Measurements from ENCODE around the gene NFIA. TPM values are rescaled to one million over a fixed set of nuclear protein-coding genes. Genes with fewer than 3 reads are reported as not detected.

Gene NFIA
- 9.3 and 10.2 TPM in 2 replicates for total RNA-seq

DNA sequence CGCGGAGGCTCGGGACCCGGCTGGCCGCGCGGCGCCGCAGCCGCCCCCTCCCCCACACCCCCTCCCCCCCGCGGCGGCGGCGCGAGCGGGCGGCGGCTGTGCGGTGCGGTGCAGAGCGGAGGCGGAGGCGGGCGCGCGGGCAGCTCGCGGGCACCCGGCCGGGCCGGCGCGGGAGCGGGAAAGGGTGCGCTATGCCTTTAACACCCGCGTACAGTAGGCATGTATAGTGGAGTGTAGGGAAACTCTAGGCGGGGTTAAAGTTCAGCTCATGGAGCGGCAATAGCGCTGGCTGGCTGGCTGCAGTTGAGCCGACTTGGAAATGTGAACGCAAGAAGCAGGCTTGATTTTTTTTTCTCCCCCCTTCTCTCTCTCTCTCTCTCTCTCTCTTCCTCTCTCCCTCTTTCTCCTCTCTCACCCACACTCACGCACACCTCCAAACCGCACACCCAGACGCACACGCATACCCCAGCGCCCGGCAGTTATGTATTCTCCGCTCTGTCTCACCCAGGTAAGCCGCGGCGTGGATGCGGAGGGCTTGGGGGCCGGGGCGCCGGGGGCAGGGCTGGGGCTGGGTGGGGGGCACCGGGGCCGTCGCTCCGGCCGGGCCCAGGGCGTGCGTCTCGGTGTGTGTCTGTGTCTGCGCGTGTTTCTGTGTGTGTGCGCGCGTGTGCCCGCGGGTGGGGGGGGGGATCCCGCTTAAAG, at the start of gene NFIA:
NFIA (plus strand) TSS at position 251 of the 702 bp plus-strand sequence.
- peak; percentile 49 for DNase-seq (ENCODE audit: low read depth, low spot score)

DNA sequence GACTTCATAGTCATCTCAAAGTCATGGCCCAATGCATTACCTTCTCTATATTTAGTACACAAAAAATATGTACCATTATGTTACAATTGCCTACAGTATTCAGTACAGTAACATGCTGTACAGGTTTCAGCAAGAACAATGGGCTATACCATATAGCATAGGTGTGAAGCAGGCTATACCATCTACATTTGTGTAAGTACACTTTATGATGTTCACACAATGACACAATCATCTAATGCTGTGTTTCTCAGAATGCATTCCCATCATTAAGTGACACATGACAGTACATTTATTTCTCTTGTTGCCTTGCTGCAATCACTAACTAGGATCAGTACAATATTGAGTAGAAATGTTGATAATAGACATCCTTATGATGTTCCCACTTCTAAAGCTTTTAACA, 46.5 kb upstream of the NFIA start:
- DNase-seq (ENCODE audit: low read depth, low spot score): no peak

DNA sequence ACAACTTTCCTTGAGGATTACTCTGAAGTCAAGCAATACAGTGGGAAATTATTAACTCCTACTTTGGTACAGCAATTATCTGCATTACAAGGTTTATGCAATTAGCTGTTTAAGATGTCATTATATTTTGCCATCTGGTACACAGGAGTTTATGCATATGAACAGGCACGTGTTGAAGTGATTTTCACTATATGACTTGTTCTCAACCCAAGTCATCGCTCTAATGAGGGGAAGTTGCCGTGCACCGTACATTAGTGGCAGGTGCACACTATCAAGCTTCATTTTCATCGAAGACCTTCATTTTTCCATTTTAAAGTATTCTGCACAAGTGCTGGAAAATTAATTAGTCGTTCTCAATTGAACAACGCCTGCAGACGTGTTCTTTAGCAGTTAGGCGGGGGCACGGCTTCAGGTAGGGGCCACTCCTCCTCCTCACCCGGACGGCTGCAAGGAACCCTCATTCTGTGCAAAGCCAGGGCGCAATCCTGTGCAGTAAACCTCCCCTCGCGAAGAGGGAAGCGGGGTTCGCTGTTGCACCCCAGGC, 39.8 kb upstream of the NFIA start:
- no peak for DNase-seq (ENCODE audit: low read depth, low spot score)

DNA sequence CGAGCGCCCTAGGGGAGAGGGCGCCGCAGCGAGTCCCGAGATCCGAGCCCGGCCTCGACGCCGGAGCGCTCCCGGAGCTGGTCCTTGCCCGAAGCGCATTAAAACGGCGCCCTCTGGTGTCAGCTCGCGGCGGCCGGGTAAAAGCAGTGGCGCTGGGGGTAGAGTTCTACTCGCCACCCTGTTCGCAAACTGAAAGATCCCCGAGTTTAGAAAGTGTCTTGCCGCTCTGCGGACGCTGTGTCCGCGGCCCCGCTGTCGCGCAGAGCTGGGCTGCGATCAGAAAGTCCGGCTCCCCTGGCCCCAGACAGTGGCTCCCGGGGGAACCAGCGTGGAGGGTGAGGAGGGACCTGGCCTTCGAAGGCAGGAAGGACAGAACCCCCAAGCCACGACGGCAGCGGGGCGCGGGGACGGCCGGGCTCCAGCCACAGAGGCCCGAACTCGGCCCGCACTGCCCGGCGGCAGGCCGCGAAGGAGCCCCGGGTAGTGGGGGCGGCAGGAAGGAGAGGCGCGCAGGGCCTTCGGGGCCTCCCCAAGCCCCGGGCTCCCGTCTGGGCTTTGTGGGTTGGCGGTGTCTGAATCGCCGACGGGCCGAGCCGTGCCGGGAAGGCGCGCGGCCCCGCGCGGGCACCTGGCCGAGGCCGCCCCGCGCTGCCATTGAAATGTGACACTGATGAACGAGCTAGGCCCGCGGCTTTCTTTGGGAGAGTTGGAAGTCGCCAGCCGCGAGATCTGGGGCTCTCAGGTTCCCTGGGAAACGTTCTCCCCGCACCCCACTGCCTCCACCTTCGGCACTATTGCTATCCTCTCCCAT, 39.1 kb upstream of the NFIA start:
- no peak for DNase-seq (ENCODE audit: low read depth, low spot score)

DNA sequence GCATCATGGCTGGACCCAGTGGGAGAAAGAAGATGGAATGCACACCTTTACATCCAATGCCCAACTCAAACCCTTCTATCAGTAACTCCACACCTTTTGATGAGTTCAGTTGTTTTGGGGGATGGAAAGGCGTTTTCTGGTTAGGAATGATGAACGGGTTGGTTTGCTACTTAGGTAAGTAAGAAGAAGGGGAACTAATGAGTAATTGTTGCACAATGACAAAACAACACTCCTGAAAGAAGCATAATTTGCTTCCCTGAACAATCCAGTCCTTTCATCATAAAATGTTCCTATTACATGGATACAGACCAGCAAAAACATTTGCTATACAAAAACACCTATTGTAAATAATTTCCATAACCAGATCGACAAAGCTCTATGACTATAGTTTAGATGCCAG, 35.9 kb upstream of the NFIA start:
- DNase-seq (ENCODE audit: low read depth, low spot score): no peak

DNA sequence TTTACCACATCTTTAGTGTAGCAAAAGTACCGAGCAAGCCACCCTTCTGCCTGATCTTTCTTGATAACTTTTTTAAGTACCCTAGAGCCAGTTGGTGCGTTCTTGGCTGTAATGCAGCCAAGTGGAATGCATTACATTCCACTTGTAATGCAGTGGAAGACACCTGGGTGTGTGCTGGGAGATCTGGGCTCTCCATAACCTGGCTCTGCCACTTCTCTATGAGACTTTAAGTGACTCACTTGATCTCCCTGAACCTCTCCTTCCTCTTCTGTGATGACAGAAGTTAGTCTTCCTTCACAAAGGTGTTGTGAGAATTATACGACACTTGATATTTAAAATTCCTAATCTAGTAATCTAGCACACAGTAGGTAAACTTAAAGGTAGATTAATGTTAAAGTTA, 35.3 kb upstream of the NFIA start:
- DNase-seq (ENCODE audit: low read depth, low spot score): no peak

DNA sequence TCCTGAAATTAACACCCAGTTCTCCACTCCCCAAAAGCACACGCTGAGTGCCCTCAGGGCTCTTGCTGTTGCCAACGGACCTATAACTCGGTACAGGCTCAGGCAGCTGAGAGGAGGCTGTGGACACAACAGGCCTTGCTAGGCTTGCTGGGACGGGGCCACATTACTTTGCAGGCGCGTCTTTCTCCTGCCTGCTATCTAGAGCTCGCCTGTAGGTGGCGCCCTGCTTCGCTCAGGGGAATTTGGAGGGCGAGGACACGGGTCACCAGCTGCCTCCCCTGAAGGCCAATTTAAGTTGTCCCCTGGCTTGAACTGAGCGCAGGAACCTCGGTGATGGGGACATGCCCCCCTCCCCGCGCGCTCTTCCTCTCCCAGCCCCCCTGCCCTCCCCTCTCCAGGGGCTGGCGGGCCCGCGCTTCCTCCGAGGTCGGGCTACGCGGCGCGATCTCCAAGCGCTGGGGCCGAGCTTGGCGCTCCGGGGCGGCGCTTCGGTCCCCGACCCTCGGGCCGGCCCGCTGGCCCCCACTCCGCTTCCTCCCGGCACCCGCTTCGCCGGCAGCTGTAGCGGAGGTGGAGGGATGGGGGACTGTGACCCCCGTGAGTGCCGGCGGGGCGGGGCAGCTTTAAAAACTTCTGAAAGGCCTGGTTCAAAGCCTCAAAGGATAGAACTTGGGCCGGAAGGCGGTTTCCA, 32.4 kb upstream of the NFIA start:
- peak; percentile 59 for DNase-seq (ENCODE audit: low read depth, low spot score)

DNA sequence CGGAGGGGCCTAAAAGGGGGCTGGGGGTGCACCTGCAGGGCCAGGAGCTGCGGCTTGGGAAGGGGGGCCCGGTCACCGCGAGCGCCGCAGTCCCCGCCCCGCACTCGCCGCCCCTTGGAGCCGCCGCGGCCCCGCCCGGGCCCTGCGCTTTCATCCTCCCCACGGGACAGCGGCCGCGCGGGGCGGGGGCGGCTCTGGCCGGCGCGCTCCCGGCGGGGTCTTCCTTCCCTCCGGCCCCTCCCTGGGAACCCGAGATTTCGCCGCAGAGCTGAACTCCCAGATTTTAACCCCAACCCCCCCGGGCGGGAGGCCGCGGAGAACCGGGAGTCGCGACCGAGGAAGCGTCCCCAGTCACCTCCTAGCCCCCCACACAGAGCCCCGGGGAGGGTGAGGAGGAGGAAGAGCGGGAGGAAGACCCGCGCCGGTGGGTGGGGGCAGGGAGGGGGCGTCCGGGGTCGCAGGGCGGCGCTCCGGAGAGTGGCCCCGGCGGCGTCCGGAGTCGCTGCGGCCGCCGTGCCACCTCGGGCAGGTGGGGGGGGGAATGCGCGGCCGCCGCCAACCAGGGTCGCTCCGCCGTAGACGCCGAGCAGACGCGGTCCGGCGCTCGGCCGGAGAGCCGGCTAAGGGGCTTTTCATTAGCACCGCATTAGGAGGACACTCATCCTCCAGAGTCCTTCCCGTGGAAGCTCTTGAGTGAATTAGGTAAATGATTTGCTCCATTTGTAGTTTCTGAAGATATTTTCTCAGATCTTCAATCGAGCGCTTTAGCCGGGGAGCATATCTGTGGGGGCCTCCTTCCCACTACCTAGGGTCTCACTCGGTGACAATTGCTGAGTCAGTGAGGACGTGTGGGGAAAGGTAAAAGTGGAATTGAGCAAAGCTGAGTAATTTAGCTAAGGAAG, 31.6 kb upstream of the NFIA start:
- DNase-seq (ENCODE audit: low read depth, low spot score): no peak

DNA sequence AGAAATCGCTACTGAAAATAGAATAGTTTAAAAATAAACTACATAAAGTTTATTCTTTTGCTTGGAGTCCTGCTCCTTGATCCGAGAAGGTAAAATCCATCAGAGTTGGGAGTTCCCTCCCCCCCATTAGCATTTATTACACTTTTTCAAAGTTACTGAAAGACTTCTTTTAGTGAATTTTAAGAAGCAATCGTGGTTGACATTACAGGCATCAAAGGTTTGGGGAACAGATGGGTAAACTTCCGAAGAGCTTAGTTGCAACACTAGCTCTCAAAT, 31.0 kb upstream of the NFIA start:
- DNase-seq (ENCODE audit: low read depth, low spot score): no peak

DNA sequence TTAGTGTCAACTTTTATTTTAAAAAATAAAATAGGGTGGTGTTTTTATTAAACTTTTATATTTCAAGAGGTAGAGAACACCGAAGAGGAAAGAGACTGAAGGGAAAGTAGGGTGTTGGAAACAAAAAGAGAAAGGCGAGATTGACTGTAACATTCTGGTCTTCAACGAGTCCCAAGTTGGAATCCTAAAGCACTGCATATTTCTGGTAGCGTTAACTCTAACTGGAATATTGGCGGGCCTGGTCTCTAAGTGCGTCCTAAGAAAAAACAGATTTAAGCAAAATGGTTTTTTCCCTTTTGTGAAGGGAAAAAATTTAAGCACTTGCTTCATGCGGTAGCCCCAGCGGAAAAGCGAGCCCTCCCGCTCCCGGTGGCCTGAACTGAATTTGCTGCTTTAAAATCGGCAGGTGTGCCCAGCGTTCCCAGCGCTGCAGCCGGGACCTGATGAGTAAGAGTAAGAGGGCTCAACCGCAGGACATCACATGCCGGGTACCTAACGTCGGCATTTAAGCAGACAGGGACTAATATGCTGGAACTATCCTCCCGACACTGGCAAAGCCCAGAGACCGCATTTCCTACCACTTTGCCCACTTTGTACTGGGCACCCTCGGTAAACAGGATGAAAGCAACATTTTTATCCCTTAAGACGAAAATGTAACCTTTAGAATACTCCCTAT, 30.5 kb upstream of the NFIA start:
- no peak for DNase-seq (ENCODE audit: low read depth, low spot score)

DNA sequence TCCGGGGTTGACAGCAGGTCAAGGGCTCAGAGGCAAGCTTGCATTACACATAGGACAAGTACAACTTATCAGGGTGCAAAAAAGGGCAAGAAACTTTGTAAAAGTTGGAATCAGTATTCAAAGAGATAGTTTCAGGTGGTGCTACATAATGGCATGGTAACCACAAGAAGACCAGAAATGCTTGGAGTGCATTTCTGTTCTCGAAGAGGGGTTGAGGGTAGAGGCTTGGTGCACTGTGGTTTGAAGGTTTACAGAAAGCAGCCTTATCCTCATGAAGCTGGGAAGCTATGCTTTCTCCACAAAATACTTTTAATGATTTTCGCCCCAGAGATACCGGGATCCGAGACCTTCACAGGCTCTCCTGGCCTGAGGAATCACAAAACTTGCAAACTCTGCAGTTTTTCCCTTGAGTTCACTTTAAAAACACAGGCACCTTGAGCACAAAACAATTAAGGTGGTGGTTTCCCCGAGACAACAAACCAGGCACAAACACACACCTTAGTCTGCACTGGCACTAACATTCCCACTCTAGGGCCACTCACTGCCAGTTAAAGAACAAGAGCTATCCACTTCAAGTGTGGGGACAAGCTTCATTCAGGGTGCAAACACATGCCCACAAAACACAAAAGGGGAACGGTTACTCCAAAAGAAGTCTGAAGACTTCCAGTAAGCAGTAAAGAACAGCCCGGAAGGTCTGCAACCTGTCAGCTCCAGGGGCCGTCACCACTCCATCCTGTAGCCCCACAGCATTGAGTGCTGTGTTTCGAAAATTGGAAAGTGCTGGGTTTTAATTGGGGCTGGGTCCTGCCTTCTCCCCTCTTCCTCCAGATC, 29.8 kb upstream of the NFIA start:
- no peak for DNase-seq (ENCODE audit: low read depth, low spot score)

DNA sequence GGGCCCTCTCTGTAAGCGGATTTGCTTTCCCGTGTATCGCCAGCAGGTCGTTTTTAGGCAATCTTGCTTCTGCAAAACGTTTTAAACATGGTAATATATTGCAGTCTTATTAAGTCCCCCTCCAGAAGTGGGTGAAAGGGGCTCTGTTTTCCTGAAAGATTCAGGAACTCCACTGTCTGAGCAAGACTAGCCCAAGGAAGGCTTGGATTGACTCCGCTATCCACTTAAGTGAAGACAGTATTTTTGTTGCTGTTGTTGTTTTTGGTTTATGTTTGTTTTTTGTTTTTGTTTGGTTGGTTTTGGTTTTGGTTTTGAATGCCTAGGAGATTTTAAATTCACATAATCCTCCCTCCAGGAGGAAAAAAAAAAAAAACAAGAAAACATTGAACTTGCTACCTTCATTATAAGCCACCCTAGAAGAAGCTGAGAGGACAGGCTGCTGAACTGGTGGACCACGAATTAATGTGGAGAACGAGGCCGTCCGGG, 29.1 kb upstream of the NFIA start:
- DNase-seq (ENCODE audit: low read depth, low spot score): no peak

DNA sequence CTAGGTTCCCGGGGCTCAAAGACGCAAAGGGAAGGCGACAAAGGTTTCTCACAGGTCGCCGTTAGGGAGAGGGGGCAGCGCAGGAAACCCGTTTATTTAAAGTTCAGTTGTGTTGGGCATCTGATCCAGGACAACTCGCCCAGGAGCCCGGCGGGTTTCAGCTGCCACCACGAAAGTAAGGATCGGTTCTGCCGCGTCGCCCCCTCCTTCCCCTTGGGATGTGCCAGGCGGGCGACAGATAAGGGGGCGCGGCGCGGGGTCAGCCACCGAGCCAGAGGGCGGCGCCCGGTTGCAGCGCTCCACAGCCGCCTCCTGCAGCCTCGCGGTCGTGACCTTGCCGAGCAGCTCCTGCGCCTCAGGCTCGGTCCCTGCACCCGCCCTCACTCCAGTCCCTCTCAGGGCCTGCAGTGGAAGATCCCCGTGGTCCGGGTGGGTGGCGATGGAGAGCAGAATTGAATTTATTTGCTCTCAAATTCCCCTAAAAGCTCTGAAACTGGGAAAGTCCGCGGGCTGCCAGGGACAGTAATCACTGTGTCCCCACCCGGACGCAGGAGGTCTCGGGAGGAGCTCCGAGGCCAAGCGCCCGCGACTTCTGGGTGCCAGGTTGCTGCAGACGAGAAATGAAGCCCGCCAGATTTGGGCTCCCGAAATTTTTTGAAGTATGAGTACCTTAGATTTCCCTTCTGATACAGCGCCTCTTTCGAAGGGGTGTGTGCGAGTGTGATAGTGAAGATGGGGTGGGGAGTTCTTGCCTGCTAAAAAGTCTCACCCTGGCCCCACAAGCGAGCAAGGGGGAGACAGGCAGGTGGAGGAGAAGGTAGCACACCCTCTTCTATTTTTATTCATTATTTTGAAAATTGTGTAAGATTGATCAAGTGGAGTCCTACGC, 28.4 kb upstream of the NFIA start:
- DNase-seq (ENCODE audit: low read depth, low spot score): no peak

DNA sequence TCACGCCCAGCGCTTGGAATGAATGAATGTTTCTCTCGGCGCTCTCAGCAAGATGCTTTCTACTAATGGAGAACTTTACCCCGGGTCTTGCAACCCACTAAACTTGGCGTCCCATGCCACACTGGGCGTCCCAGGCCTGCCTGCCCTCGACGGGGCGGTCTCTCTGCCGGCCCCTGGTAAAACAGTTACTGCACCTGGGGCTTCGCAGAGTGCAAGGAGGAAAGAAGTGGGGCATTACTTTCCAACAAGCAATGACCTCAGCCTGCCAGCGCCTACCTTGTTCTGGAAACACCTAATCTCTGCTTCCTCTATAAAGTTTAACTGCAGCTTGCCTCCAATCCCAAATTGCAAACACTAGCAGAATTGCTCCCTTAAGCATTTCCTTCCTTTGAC, 27.8 kb upstream of the NFIA start:
- DNase-seq (ENCODE audit: low read depth, low spot score): no peak

DNA sequence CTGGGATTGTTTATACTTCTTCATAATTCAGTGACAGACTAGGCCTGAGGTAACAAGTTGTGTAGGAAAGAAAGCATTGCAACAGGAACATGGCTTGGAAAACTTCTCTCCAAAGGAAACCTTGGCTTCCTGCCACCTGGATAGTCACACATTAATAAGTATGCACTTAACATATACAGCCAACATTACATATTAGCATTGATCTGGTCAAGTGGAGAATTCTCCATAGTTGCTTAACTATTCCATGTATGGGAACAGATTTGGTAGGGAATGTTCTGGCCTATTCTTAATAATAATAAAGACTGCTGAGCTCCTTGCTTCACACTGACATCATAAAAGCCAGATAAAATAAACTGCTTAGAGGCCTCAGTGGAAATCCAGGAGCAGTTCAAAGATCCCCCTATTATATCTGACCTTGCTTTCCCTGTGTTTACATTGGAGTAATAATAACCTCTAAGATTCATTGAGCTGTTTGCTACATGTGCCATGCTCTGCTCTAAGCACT, 27.2 kb upstream of the NFIA start:
- DNase-seq (ENCODE audit: low read depth, low spot score): no peak

DNA sequence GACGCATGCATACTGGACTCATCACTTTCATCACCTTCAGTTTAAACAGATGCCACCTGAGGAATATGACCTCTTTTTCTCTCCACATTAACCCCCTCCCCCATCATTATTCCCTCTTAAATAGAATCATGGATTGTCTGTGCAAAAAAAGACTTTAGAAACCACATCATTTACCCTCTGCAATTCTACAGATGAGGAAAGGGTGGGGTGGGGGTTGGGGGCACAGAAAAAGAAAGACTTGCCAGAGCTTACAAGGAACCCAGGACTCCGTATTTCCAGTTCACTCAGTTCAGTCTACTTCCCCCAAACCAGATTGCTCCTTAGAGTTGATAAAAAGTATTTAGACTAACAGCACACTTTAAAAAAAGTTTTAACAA, 26.2 kb upstream of the NFIA start:
- DNase-seq (ENCODE audit: low read depth, low spot score): no peak

DNA sequence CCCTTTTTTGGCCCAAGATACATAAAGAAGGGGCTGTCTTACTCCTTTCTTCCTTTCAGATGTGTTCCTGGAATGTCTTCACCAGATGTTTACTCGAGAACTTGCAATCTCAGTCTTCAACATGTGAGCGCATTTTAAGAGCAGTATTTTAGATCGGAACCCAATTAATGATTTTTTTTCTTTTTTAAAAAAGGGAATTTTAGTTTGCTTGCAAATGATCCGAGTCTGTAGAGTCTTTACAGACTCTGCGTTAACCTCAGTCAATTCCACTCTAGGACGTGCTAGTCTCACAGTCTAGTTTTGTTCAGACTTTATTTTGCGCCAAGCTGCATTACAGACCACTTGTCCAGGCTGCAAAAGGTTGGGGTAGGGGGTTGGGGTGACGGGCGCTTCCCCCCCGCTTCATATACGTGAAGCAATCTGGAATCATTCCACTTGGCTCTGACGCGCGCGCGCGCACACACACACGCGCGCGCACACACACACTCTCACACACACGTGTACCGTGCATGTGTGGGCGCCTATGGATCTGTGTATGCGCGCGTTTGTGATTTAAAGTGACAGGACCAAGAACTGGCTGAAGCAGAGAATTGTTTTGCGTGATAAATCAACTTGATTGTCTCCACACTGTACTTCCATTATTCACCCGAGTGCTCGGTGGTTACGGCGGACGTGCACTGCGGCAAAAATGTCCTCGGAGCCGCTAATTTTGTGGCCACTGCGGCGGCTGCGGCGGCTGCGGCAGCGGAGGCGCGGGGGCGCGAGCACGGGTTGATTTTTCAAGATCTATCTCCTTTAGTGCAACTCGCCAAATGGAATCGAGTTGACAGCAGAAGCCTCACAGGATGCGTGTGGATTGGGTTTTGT, 25.6 kb upstream of the NFIA start:
- no peak for DNase-seq (ENCODE audit: low read depth, low spot score)

Data from pulmonary artery endothelial cell (primary cell).